Upper lobe of right lung (tissue), 1 donor: ENCODE measurements around the gene LRRC15. TPM values are rescaled to one million over a fixed set of nuclear protein-coding genes. Genes with fewer than 3 reads are reported as not detected.

ENCODE experiments used
- ATAC-seq: fragments of 200-7000 bp; cut with Tn5 transposase; one replicate; pipeline ENCODE4 v1.9.1; 2020; ENCODE audit warnings: mild to moderate bottlenecking, moderate library complexity
- DNase-seq: peaks from one replicate; pipeline ENCODE4 v3.0.0-alpha.2; 2020
- H3K27ac ChIP-seq: fragments of 200-600 bp; one replicate; pipeline ENCODE4 v1.8.0; 2022
- H3K27me3 ChIP-seq: fragments of 200-600 bp; one replicate; pipeline ENCODE4 v1.8.0; 2022; ENCODE audit warnings: mild to moderate bottlenecking
- H3K36me3 ChIP-seq: fragments of 200-600 bp; one replicate; pipeline ENCODE4 v1.8.0; 2022
- H3K4me1 ChIP-seq: fragments of 200-600 bp; one replicate; pipeline ENCODE4 v1.8.0; 2022
- H3K4me3 ChIP-seq: fragments of 200-600 bp; one replicate; pipeline ENCODE4 v1.8.0; 2022; ENCODE audit warnings: mild to moderate bottlenecking
- H3K9me3 ChIP-seq: fragments of 200-600 bp; one replicate; pipeline ENCODE4 v1.8.0; 2022
- intact Hi-C: fragments of 100-400 bp; cut with DNase I; formaldehyde crosslinking; loops from one replicate; pipeline ENCODE4 v1.11.0; 2022
- total RNA-seq: library from RNA; stranded (reverse); fragmentation: NEBNext Ultra II Directional; extraction: Animal tissue kit (Norgen Biotek cat#: 25700); gene quantifications from one replicate; pipeline ENCODE4 v1.2.1, GENCODE V29; 2021
- TF ChIP-seq, protein P1 (sequence below): fragments of 200-600 bp; IDR thresholded peaks from one replicate; pipeline ENCODE4 v1.8.0; 2022; ENCODE audit warnings: antibody characterized with exemption
- donor health status: DM: no; HTN: yes; CAD: no; lungs with severe emphysema.

LRRC15 gene
- total RNA-seq, 1 donor from 2014 or later = 1.1 TPM

- TF ChIP-seq, protein P1, sequence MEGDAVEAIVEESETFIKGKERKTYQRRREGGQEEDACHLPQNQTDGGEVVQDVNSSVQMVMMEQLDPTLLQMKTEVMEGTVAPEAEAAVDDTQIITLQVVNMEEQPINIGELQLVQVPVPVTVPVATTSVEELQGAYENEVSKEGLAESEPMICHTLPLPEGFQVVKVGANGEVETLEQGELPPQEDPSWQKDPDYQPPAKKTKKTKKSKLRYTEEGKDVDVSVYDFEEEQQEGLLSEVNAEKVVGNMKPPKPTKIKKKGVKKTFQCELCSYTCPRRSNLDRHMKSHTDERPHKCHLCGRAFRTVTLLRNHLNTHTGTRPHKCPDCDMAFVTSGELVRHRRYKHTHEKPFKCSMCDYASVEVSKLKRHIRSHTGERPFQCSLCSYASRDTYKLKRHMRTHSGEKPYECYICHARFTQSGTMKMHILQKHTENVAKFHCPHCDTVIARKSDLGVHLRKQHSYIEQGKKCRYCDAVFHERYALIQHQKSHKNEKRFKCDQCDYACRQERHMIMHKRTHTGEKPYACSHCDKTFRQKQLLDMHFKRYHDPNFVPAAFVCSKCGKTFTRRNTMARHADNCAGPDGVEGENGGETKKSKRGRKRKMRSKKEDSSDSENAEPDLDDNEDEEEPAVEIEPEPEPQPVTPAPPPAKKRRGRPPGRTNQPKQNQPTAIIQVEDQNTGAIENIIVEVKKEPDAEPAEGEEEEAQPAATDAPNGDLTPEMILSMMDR = no peak
These were observed 625 bp downstream of the LRRC15 start for GRCh38 chr3:194368918-194369317.

GRCh38 chr3:194367992-194368841 is 1.3 kb downstream of the LRRC15 start:
- DNase-seq (no peak), ATAC-seq (no peak)
- intact Hi-C loops = no loop called here
- Histone ChIP-seq H3K27ac (no peak overlapping the region), H3K4me1 (no peaks in the 10 kb centered on the region), H3K4me3 (no peak overlapping the region), H3K27me3 (peaks cover 9% of the 10 kb centered on the region), H3K36me3 (no peaks in the 10 kb centered on the region), H3K9me3 (no peaks in the 10 kb centered on the region)
- TF ChIP-seq, protein P1 = no peak

More at GRCh38 chr3:194368918-194369317, 625 bp downstream of the LRRC15 start:
- intact Hi-C loops = no loop called here
- no peak for DNase-seq
- H3K36me3 ChIP-seq = no peaks in the 10 kb centered on the region
- no peaks in the 10 kb centered on the region for H3K9me3 ChIP-seq
- no peak for ATAC-seq
- H3K4me3 ChIP-seq = no peak overlapping the region
- no peak overlapping the region for H3K27ac ChIP-seq
- H3K4me1 ChIP-seq = no peaks in the 10 kb centered on the region
- peaks cover 9% of the 10 kb centered on the region for H3K27me3 ChIP-seq

DNA sequence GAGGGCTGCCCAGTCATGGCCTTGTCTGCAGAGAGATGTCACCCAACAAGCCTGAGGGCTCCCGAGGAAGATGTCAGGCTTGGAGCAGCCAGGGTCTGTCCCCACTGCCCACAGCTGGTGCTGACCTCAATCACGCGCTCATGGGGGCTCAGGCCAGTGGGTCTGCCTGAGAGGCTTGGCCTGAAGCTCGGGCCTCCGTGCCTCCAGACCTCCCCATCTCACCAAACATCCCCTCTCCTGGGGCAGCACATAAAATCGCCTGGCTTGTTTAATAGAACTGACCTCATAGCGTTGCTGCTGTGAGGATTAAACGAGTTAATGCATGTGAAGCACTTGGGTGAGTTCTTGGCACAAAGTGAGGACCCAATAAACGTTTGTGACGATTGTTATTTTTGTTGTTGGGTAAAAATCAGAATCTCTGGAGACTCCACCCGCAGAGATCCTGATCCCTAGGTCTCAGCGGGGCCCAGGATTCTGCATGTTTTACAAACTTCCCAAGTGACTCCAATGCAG is 3.5 kb downstream of the LRRC15 start:
- TF ChIP-seq, protein P1 = no peak
- Histone ChIP-seq H3K27me3 (peaks cover 9% of the 10 kb centered on the region), H3K4me3 (no peak overlapping the region), H3K27ac (no peak overlapping the region), H3K9me3 (no peaks in the 10 kb centered on the region), H3K4me1 (no peaks in the 10 kb centered on the region), H3K36me3 (no peaks in the 10 kb centered on the region)
- no peak for ATAC-seq
- intact Hi-C loops = no loop called here
- DNase-seq = no peak

- H3K9me3 ChIP-seq = no peaks in the 10 kb centered on the region
- H3K4me1 ChIP-seq = no peaks in the 10 kb centered on the region
- ATAC-seq = no peak
- DNase-seq = no peak
- H3K36me3 ChIP-seq = no peaks in the 10 kb centered on the region
- no peak overlapping the region for H3K27ac ChIP-seq
- H3K4me3 ChIP-seq = no peak overlapping the region
- intact Hi-C loops = no loop called here
- peaks cover 9% of the 10 kb centered on the region for H3K27me3 ChIP-seq
- TF ChIP-seq, protein P1 = no peak
These were observed 4.0 kb downstream of the LRRC15 start for GRCh38 chr3:194365526-194365925.

DNA sequence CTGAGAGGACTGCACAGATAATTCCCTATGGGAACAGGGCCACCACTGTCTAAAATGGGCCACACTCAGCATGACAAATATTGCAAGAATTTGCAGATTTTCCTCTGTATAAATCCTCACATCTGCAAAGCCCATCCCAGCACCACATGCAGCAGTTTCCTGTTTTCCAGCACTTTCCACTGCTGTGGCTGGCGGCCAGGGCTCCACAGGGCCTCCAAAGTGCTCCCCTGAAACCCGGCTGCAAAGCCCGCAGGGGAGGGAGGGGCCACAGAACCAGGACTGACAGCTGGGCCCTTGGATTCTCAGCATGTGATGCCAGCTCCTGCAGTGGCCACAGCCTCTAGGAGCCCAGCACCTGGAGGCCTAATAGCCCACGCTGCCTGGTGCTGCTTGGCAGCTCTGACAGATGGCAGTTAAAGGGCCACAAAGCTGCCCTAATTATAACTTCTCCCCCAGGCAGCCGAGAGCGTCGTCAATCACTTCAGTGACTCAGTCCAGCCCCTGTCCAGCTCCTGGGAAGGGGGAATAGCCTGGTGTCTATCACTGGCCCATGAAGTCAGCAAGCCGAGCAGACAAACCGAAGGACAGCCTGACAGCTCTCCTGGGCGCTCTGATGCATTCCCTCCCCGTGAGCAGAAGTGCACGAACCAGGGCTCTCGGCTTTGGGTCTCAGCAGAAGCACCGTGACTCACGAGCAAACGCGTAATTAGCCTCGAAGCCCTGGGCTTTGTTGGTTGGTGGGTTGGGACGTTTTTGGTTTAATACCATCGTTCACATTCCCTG is 4.7 kb downstream of the LRRC15 start:
- no peaks in the 10 kb centered on the region for H3K9me3 ChIP-seq
- DNase-seq (no peak), ATAC-seq (peak; percentile 22)
- intact Hi-C loops = no loop called here
- TF ChIP-seq, protein P1 = no peak
- no peaks in the 10 kb centered on the region for H3K4me1 ChIP-seq
- no peak overlapping the region for H3K4me3 ChIP-seq
- H3K27ac ChIP-seq = no peak overlapping the region
- H3K27me3 ChIP-seq = peaks cover 9% of the 10 kb centered on the region
- H3K36me3 ChIP-seq = no peaks in the 10 kb centered on the region
